ENCODE measurements around the gene HEATR3. TPM values are rescaled to one million over a fixed set of nuclear protein-coding genes. Genes with fewer than 3 reads are reported as not detected.

HEATR3 gene
- total RNA-seq, 1 experiment from 2014 or later, result 28.0 TPM

GRCh38 chr16:50151756-50152155 lies 86.0 kb downstream of the HEATR3 start (continued):
- no peak for TF ChIP-seq FOXP1 (CRISPR knock-in tag; IDR thresholded peaks at IDR 0.05; ENCODE audit: borderline replicate concordance)
- no peak for TF ChIP-seq IRF2 (CRISPR knock-in tag; IDR thresholded peaks at IDR 0.05; ENCODE audit: borderline replicate concordance, low read depth)
- no peak for TF ChIP-seq NFATC4 (CRISPR knock-in tag; IDR thresholded peaks at IDR 0.05)

GRCh38 chr16:50152351-50152806 lies 86.6 kb downstream of the HEATR3 start:
- H3K9me3 Mint-ChIP-seq, result no peaks in the 10 kb centered on the region
- peak overlapping the region; percentile 96 for H3K27ac Mint-ChIP-seq
- H3K4me3 Mint-ChIP-seq, result peak overlapping the region; percentile 86
- peaks cover 3% of the 10 kb centered on the region; the same call in 1 of the 2 replicates for H3K27me3 Mint-ChIP-seq (ENCODE audit: low read depth)
- ChIA-PET CTCF (interaction anchor here (1.0 to 1.4 kb wide), 3 partner anchors 17 to 128 kb away, joined by 4 to 12 read pairs (median 6); partner anchors contain the start of gene CNEP1R1), POLR2A (no interaction called here)
- DNase-seq (ENCODE audit: low spot score), result no peak
- TF ChIP-seq E2F5 (CRISPR knock-in tag; IDR thresholded peaks at IDR 0.05) (no peak), JAZF1 (CRISPR knock-in tag; IDR thresholded peaks at IDR 0.05) (no peak), SOX15 (CRISPR knock-in tag; IDR thresholded peaks at IDR 0.05) (no peak), ATF6 (CRISPR knock-in tag; IDR thresholded peaks at IDR 0.05) (no peak), PREB (CRISPR knock-in tag; IDR thresholded peaks at IDR 0.05; ENCODE audit: borderline replicate concordance) (no peak), MAX (CRISPR knock-in tag; IDR thresholded peaks at IDR 0.05) (no peak), KAT7 (CRISPR knock-in tag; IDR thresholded peaks at IDR 0.05; ENCODE audit: borderline replicate concordance) (no peak), ZNF425 (CRISPR knock-in tag; conservative IDR thresholded peaks at IDR 0.05) (no peak), ZNF396 (CRISPR knock-in tag; IDR thresholded peaks at IDR 0.05; ENCODE audit: borderline replicate concordance) (no peak), E2F4 (CRISPR knock-in tag; IDR thresholded peaks at IDR 0.05; ENCODE audit: borderline replicate concordance, low read depth) (no peak), USF2 (CRISPR knock-in tag; IDR thresholded peaks at IDR 0.05) (no peak), FOXP1 (CRISPR knock-in tag; IDR thresholded peaks at IDR 0.05; ENCODE audit: borderline replicate concordance) (no peak), MYBL2 (CRISPR knock-in tag; IDR thresholded peaks at IDR 0.05) (no peak), ZNF281 (CRISPR knock-in tag; IDR thresholded peaks at IDR 0.05) (no peak), FOXJ3 (CRISPR knock-in tag; IDR thresholded peaks at IDR 0.05; ENCODE audit: borderline replicate concordance) (no peak), ZNF416 (CRISPR knock-in tag; IDR thresholded peaks at IDR 0.05) (no peak), NFATC4 (CRISPR knock-in tag; IDR thresholded peaks at IDR 0.05) (no peak), ZBTB21 (CRISPR knock-in tag; IDR thresholded peaks at IDR 0.05; ENCODE audit: borderline replicate concordance) (no peak), GABPB1 (CRISPR knock-in tag; IDR thresholded peaks at IDR 0.05) (no peak), RELA (CRISPR knock-in tag; IDR thresholded peaks at IDR 0.05; ENCODE audit: borderline replicate concordance) (no peak)
- H3K4me1 Mint-ChIP-seq, result peaks cover 21% of the 10 kb centered on the region
- ATAC-seq, result peak; percentile 61
- H3K36me3 Mint-ChIP-seq, result no peaks in the 10 kb centered on the region
